ENCODE results near the gene PRKN.

The PRKN gene

DNA sequence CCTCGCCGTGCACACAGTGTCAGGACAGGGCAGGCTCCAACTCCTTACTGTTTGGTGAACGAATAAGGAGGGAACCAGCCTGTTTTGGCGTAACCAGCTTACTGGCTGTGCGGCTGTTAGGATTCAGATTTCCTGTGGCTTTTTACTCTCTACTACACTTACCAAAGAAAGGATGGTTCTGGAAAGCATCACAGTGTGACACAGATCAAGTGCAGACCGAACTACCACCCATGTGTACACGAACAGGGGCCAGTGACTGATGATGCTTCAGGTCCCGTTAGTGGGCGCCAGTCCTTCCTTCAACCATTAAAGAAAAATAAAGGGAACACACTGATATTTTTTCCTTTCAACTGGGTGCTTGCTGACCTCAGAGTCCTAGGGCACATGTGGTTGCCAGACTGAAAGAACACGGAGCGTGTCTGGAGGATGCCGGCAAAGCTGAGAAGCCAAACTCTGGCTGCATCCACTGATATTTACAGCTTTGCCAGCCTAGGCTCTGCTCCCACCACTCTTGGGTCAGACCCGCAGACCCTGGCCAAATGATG, 1101.4 kb downstream of the PRKN start:
- Histone ChIP-seq H3K27me3 (ENCODE audit: insufficient read depth, low read length) (no peaks in the 10 kb centered on the region), H3K36me3 (ENCODE audit: insufficient read depth, low read length) (no peaks in the 10 kb centered on the region), H3K4me1 (ENCODE audit: insufficient read depth, low read length) (no peaks in the 10 kb centered on the region), H3K9me3 (ENCODE audit: insufficient read depth, low read depth, low read length) (no peaks in the 10 kb centered on the region), H3K9ac (ENCODE audit: low read depth, low read length) (no peak overlapping the region), H3K4me3 (ENCODE audit: low read length) (no peak overlapping the region), H3K27ac (ENCODE audit: low read depth, low read length) (no peak overlapping the region)
- 89% methylated on average over 13 of the region's 13 CpGs for WGBS

DNA sequence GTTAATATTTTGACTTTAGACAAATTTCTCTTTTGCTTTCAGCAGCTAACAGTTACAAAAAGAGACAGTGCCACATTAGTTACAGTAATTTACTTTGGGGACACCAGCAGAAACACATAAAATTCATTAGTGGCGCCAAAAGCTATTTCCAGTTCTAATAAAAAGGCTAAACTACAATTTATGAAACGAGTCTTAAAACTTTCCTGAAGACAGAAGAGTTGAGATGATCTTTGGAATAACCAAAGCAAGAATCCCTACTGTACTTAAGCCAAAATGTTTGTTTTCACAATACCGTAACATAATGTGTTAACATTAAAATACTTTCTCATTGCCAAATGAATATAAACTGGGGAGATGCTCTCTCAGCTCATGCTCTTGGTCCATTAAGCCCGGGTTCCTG, 1103.5 kb downstream of the PRKN start:
- no peaks in the 10 kb centered on the region for H3K36me3 ChIP-seq (ENCODE audit: insufficient read depth, low read length)
- no peak overlapping the region for H3K27ac ChIP-seq (ENCODE audit: low read depth, low read length)
- no peak overlapping the region for H3K4me3 ChIP-seq (ENCODE audit: low read length)
- no peak overlapping the region for H3K9ac ChIP-seq (ENCODE audit: low read depth, low read length)
- no peaks in the 10 kb centered on the region for H3K9me3 ChIP-seq (ENCODE audit: insufficient read depth, low read depth, low read length)
- H3K27me3 ChIP-seq (ENCODE audit: insufficient read depth, low read length), result no peaks in the 10 kb centered on the region
- 95% methylated on average over 4 of the region's 4 CpGs for WGBS
- H3K4me1 ChIP-seq (ENCODE audit: insufficient read depth, low read length), result no peaks in the 10 kb centered on the region

DNA sequence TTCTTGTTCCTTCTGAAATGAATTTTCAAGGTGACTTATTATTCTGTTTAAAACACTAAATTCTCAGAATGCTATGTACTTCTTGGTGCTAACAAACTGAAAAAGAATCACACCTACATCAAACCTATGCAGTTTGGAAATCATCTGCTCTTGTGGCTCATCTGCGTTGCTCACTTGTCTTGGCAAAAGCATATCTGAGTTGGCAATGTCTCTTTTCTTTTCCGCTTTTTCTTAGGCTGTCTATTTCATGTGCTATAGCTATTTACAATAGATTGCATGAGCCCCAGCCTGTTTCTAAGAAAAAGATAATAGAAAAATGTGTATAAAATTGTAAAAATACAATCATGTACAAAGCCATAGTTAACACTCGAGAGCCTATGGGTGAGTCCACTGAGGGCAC, 1104.8 kb downstream of the PRKN start:
- Histone ChIP-seq H3K27me3 (ENCODE audit: insufficient read depth, low read length) (no peaks in the 10 kb centered on the region), H3K4me3 (ENCODE audit: low read length) (no peak overlapping the region)

DNA sequence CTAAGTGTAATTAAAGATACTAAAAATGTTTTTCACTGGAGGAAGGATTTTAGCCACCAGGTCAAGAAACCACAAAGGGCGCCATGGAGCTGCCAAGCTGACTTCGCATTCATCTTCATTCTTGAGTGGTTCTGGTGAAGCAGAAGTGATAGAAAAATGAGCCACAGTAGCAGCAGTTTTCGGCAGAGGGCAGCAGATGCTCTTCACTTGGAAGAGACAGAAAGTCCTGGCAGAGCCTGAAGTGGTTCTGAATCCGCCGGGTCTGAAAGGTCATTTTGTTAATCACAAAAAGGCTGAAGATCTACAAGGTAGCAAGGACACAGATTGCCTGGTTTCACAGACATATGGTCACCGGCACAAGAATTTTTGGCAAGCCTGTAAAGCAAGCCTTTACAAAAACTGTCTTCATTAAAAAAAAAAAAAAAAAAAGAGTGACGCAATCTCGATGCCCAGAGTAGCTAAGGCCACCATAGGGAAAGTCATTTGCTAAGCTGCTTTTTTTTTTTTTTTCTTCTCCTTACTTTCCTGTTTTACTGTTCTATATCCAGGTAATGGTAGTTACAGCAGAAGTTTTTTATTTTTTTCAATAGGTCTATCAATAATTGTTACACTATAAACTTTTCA, 1108.6 kb downstream of the PRKN start:
- no peaks in the 10 kb centered on the region for H3K4me1 ChIP-seq (ENCODE audit: insufficient read depth, low read length)
- no peaks in the 10 kb centered on the region for H3K9me3 ChIP-seq (ENCODE audit: insufficient read depth, low read depth, low read length)
- H3K36me3 ChIP-seq (ENCODE audit: insufficient read depth, low read length), result no peaks in the 10 kb centered on the region
- no peaks in the 10 kb centered on the region for H3K27me3 ChIP-seq (ENCODE audit: insufficient read depth, low read length)
- H3K27ac ChIP-seq (ENCODE audit: low read depth, low read length), result no peak overlapping the region
- no peak overlapping the region for H3K4me3 ChIP-seq (ENCODE audit: low read length)
- H3K9ac ChIP-seq (ENCODE audit: low read depth, low read length), result no peak overlapping the region
- WGBS, result 54% methylated on average over 6 of the region's 8 CpGs

More for the DNA sequence above, 1104.8 kb downstream of the PRKN start:
- no peak overlapping the region for H3K27ac ChIP-seq (ENCODE audit: low read depth, low read length)
- H3K4me1 ChIP-seq (ENCODE audit: insufficient read depth, low read length), result no peaks in the 10 kb centered on the region
- 98% methylated on average over 3 of the region's 3 CpGs for WGBS
- no peaks in the 10 kb centered on the region for H3K36me3 ChIP-seq (ENCODE audit: insufficient read depth, low read length)
- H3K9ac ChIP-seq (ENCODE audit: low read depth, low read length), result no peak overlapping the region
- no peaks in the 10 kb centered on the region for H3K9me3 ChIP-seq (ENCODE audit: insufficient read depth, low read depth, low read length)

DNA sequence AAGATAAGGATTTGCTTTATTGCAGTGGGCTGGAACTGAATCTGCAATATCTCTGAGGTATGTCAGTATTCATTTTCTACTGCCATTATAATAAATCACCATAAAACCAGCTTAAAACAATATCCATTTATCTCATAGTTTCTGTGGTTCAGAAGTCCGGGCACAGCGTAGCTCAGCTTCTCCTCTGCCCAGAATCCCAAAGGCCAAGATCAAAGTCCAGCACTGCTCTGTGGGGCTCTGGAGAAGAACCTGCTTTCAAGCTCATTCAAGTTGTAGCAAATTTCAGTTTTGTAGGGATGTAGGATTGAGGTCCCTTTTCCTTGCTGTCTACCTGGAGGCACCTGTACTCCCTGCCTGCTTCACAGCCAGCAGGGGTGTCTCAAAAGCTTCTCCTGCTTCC, 1113.9 kb downstream of the PRKN start:
- WGBS, result 94% methylated on average over 2 of the region's 2 CpGs
- H3K9me3 ChIP-seq (ENCODE audit: insufficient read depth, low read depth, low read length), result no peaks in the 10 kb centered on the region
- no peak overlapping the region for H3K9ac ChIP-seq (ENCODE audit: low read depth, low read length)
- H3K27me3 ChIP-seq (ENCODE audit: insufficient read depth, low read length), result no peaks in the 10 kb centered on the region
- no peak overlapping the region for H3K4me3 ChIP-seq (ENCODE audit: low read length)
- H3K27ac ChIP-seq (ENCODE audit: low read depth, low read length), result no peak overlapping the region
- no peaks in the 10 kb centered on the region for H3K36me3 ChIP-seq (ENCODE audit: insufficient read depth, low read length)
- no peaks in the 10 kb centered on the region for H3K4me1 ChIP-seq (ENCODE audit: insufficient read depth, low read length)

DNA sequence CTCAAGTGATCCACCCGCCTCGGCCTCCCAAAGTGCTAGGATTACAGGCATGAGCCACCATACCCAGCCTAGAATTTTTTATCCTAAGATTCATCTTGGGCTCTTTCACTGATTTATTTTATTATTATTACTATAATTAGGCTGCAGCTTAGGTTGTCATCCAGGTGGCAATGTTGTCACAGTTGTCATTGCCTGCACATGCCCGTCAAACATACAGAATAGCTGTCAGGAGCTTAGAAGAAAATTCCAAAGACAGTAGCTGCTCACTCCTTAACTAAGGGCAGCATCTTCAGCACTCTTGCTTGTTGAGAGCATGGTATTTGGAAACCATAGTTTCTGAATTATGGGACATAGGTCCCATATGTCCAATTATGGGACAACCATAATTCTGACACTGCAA, 1118.8 kb downstream of the PRKN start:
- 99% methylated on average over 3 of the region's 3 CpGs for WGBS
- H3K27me3 ChIP-seq (ENCODE audit: insufficient read depth, low read length), result no peaks in the 10 kb centered on the region
- H3K9me3 ChIP-seq (ENCODE audit: insufficient read depth, low read depth, low read length), result no peaks in the 10 kb centered on the region
- H3K27ac ChIP-seq (ENCODE audit: low read depth, low read length), result no peak overlapping the region
- no peak overlapping the region for H3K9ac ChIP-seq (ENCODE audit: low read depth, low read length)
- no peaks in the 10 kb centered on the region for H3K36me3 ChIP-seq (ENCODE audit: insufficient read depth, low read length)
- no peak overlapping the region for H3K4me3 ChIP-seq (ENCODE audit: low read length)
- no peaks in the 10 kb centered on the region for H3K4me1 ChIP-seq (ENCODE audit: insufficient read depth, low read length)

DNA sequence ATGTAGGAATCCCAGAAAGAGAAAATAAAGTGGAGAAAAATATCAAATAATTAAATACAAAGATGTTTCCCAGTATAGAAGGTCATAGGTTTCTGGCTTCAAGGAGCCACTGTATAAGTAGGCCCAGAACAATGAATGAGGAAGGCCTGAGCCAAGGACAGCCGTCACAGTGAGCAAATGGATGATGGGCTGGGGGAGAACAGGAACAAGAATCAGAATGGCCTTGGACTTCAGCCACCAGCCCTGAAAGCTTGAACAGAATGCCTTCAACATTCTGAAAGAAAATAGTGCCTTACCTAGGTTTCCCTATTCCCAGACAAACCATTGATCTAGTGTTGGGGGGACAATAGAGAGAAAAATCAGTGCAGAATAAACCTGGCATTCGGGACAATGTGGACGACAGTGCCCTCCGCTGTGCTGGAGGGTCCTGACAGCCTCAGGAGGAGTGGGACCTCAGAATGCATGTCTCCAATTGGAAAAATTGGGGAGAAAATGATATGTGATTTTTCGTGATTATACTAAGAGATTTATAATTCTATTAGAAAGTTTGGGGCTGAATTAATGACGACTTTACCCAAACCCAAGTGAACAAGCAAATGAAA, 1119.8 kb downstream of the PRKN start:
- H3K4me1 ChIP-seq (ENCODE audit: insufficient read depth, low read length), result no peaks in the 10 kb centered on the region
- no peaks in the 10 kb centered on the region for H3K9me3 ChIP-seq (ENCODE audit: insufficient read depth, low read depth, low read length)
- no peak overlapping the region for H3K4me3 ChIP-seq (ENCODE audit: low read length)
- WGBS, result 92% methylated on average over 4 of the region's 6 CpGs
- H3K9ac ChIP-seq (ENCODE audit: low read depth, low read length), result no peak overlapping the region
- H3K27ac ChIP-seq (ENCODE audit: low read depth, low read length), result no peak overlapping the region
- no peaks in the 10 kb centered on the region for H3K36me3 ChIP-seq (ENCODE audit: insufficient read depth, low read length)
- H3K27me3 ChIP-seq (ENCODE audit: insufficient read depth, low read length), result no peaks in the 10 kb centered on the region

DNA sequence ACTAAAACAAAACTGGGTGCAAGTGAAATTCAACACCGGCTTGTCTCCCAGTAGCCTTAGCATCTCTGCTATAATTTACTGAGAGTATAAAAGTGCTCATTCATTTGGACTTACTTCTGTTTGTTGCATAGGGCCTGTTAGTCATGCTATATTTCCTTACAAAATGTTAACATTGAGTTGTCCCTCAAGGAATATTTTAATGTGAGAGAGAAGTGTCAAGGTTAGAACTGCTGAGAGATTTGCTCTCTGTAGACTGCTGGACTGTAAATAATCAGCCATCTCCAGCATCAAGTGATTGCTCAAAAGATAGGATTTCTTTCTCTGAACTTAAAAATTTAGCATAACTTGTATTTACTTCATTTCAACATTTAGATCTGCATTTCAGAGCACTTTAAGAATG, 1125.2 kb downstream of the PRKN start:
- 100% methylated on average over 1 of the region's 1 CpG for WGBS
- H3K4me1 ChIP-seq (ENCODE audit: insufficient read depth, low read length), result no peaks in the 10 kb centered on the region
- H3K27me3 ChIP-seq (ENCODE audit: insufficient read depth, low read length), result no peaks in the 10 kb centered on the region
- H3K4me3 ChIP-seq (ENCODE audit: low read length), result no peak overlapping the region
- H3K9ac ChIP-seq (ENCODE audit: low read depth, low read length), result no peak overlapping the region
- H3K36me3 ChIP-seq (ENCODE audit: insufficient read depth, low read length), result no peaks in the 10 kb centered on the region
- no peaks in the 10 kb centered on the region for H3K9me3 ChIP-seq (ENCODE audit: insufficient read depth, low read depth, low read length)
- no peak overlapping the region for H3K27ac ChIP-seq (ENCODE audit: low read depth, low read length)

DNA sequence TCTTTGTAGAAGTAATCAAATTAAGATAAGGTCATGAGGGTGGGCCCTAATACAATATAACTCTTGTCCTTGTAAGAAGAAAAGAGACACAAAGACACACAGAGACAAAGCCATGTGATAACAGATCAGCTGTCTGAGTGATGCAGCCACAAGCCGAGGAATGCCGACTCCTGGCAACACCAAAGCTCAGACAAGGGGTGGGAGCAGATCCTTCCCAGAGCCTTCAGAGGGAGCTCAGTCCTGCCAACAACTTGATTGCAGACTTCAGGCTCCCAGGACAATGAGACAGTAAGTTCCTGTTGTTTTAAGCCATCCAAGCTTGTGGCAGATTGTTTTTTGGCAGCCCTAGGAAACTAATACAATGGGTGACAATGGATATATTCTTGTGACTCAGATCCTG, 1128.7 kb downstream of the PRKN start:
- Histone ChIP-seq H3K36me3 (ENCODE audit: insufficient read depth, low read length) (no peaks in the 10 kb centered on the region), H3K9me3 (ENCODE audit: insufficient read depth, low read depth, low read length) (no peaks in the 10 kb centered on the region), H3K27me3 (ENCODE audit: insufficient read depth, low read length) (no peaks in the 10 kb centered on the region), H3K4me1 (ENCODE audit: insufficient read depth, low read length) (no peaks in the 10 kb centered on the region), H3K4me3 (ENCODE audit: low read length) (no peak overlapping the region), H3K9ac (ENCODE audit: low read depth, low read length) (no peak overlapping the region), H3K27ac (ENCODE audit: low read depth, low read length) (no peak overlapping the region)
- 92% methylated on average over 2 of the region's 2 CpGs for WGBS

DNA sequence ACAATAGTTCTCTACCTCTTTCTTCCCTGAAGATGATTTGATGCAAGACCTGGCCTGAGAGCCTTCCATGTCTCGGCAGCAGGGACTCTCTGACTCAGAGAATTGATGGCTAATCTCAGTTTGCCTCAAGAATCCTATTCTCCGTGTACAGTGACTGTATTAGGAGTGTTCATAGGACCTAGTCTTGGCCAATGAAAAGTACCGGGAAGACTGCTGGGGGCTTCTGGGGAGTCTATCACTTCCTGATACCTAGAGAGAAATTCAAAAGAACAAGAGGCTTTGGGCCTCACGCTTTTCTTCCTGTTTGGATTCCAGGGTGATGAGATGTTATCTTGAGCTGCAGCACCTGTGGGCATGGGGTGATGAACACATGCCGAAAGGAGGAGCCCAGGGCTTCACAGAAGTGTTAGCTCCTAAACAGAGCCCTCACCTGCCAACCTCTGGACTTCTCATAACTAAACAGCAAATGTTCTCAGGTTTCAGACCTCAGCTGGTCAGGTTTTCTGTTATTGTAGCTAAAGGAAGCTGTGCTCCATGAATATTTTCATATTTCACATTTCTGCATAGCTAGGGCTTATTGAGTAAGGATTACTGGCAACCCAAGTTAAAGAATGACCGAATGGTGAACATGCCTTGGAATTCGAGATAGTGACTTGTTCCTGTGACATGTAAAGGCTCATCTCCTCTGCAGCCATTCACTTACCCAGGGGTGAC, 1130.6 kb downstream of the PRKN start:
- Histone ChIP-seq H3K27me3 (ENCODE audit: insufficient read depth, low read length) (no peaks in the 10 kb centered on the region), H3K36me3 (ENCODE audit: insufficient read depth, low read length) (no peaks in the 10 kb centered on the region), H3K4me3 (ENCODE audit: low read length) (no peak overlapping the region), H3K4me1 (ENCODE audit: insufficient read depth, low read length) (no peaks in the 10 kb centered on the region), H3K9ac (ENCODE audit: low read depth, low read length) (no peak overlapping the region), H3K27ac (ENCODE audit: low read depth, low read length) (no peak overlapping the region), H3K9me3 (ENCODE audit: insufficient read depth, low read depth, low read length) (no peaks in the 10 kb centered on the region)
- 87% methylated on average over 7 of the region's 7 CpGs for WGBS

DNA sequence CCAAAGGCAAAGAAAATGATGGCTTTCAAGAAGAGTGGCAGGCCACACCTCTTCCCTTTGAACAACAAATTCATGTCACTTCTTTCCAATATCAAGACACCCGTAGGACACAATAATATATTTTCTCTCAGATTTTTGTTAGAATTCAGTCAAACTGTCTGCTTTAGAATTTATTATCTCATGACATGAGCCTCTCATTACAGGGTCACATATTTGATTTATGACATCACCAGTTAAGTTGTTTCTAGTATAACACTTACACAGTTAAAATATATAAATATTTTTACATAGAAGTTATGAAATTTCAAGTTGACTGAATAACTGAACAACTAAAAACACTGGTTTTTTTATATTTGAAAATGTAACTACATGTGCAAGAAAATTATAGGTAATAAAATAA, 1133.2 kb downstream of the PRKN start:
- Histone ChIP-seq H3K36me3 (ENCODE audit: insufficient read depth, low read length) (no peaks in the 10 kb centered on the region), H3K4me1 (ENCODE audit: insufficient read depth, low read length) (no peaks in the 10 kb centered on the region), H3K4me3 (ENCODE audit: low read length) (no peak overlapping the region), H3K27me3 (ENCODE audit: insufficient read depth, low read length) (no peaks in the 10 kb centered on the region), H3K27ac (ENCODE audit: low read depth, low read length) (no peak overlapping the region), H3K9ac (ENCODE audit: low read depth, low read length) (no peak overlapping the region), H3K9me3 (ENCODE audit: insufficient read depth, low read depth, low read length) (no peaks in the 10 kb centered on the region)
- 100% methylated on average over 1 of the region's 1 CpG for WGBS
